NCI-H524 treated with DMSO at 0.1 percent for 48 hours (cell line): ENCODE measurements around the gene C11orf16.
"Not testable (repeated sequence)": the region's sequence is repeated elsewhere in the genome, so short reads cannot be mapped to it uniquely, and the experiment has no call there.

ENCODE experiments used
- DNase-seq: peaks from one replicate; lab custom pipeline; 2025; lab: John Stamatoyannopoulos, UW

Gene C11orf16

DNA sequence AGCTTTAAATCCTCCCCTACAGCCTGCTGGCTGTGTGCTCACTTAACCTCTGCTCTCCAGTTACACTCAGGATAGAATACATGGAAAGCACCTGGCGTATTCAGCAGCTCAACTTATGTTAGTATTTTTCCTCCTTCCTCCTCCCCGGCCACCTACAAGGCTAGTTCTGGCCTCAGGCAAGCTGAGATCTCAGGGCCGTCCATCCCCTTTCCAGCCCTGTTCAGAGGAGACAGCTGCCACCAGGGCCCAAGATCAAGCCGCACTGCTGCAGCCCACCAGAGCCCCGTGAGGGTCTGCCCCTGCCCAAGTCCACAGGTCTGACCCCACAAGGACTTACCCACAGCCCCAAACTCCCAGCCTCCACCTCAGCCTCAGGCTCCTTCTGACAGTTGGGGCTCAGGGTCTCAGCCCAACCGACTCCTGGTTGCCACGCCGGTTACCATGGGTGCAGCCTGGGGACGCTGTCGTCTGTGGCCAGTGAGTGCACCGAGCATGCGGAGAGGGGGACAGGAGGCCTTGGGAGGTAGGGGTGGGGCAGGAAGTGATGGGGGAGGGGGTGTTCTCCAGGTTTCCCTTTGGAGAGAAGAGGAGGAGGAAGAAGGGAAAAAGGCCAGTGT, at the start of gene C11orf16:
Gene C11orf16, minus strand, starts transcription at position 384 of the 617 bp plus-strand sequence. CDS start 639 bp downstream, outside the sequence.
- no peak for DNase-seq

DNA sequence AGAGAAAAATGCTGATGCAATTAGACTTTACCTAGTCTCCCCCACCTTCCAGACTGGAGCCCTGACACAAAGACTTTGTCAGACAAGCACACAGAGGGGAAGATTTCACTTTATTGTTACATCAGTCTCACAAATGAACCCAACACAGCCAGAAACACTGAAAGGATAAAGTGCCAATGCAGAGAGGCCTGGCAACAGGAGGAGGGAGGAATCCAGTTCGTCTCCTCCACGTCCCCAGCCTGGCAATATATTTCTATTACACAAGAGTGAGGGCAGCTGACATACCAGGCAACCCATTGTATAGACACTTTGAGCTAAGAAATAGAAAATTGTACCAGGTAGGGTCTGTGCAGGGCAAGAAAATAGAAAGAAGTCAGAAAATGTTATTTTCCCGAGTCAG, 47.7 kb upstream of the C11orf16 start:
- no peak for DNase-seq

DNA sequence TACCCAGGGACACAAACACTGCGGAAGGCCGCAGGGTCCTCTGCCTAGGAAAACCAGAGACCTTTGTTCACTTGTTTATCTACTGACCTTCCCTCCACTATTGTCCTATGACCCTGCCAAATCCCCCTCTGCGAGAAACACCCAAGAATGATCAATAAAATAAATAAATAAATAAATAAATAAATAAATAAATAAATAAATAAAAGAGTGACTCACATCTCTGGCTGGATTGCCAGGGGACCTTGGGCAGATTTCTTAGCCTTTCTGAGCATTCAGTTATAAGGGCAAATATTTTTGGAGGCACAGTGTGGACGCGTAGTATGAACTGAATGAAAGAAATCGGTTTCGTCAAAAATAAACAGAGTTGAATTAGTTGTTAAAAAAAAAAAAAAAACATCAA, 46.6 kb upstream of the C11orf16 start:
- DNase-seq, result not testable (repeated sequence)

GRCh38 chr11:8973121-8973520, 40.4 kb upstream of the C11orf16 start:
- DNase-seq, result no peak

DNA sequence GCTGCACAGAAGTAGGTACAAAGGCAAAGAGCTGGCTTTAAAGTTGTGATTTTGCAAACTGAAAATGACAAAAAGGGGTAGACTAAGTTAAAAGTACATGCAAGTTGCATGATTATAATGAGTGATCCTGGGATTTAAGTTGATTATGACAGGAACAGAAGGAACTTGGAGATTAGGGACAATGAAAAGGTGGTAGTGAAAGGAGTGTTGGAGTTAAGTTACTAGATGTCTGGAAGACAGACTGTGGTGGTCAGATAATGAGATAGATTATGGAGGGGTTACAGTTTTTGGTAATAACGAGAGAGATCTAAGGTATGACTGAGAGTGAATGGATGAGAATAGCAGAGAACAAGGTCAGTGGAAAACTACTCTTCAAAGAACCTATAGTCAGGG, 39.2 kb upstream of the C11orf16 start:
- DNase-seq, result no peak

DNA sequence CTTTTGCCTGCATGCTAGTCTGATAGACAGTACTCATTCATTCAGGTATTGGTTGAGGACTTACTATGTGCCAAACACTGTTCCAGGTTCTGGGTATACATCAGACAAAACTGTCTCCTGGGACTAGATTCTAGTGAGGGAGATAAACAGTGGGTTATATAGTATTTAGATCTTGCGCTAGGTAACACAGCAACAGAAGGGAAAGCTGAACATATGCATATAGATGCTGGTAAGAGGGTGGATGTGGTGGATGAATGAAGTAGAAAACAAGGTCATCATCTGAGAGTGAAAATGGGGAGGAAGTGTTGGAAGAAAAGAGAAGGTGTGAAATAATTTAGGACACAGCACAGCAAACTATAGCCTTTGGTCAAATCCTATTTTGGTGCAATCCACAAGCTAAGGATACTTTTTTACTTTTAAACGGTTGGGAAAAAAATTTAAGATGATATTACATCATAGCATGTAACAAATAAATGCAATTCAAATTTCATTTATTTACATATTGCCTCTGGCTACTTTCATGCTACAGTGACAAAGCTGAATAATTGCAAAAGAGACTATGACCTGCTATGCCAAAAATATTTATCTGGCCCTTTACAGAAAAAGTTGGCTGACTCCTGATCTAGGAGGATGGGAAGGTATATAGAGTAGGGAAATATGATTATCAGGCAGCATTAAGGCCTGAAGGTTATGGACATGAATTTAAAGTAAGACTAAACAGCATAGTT, 38.6 kb upstream of the C11orf16 start:
- no peak for DNase-seq

GRCh38 chr11:8967184-8967583, 34.4 kb upstream of the C11orf16 start:
- DNase-seq, result no peak

- no peak for DNase-seq
These were observed 31.9 kb upstream of the C11orf16 start, which contains the start of gene TMEM9B for GRCh38 chr11:8964324-8965320. Gene TMEM9B, minus strand, starts transcription at chr11:8964442. Its CDS starts 129 bp downstream, at chr11:8964313.

- DNase-seq, result no peak
These were observed 31.0 kb upstream of the C11orf16 start for GRCh38 chr11:8963569-8964323.

- no peak for DNase-seq
These were observed 30.1 kb upstream of the C11orf16 start for GRCh38 chr11:8962841-8963240.

- DNase-seq, result no peak
These were observed 28.7 kb upstream of the C11orf16 start for GRCh38 chr11:8961401-8961800.

- no peak for DNase-seq
These were observed 26.9 kb upstream of the C11orf16 start for GRCh38 chr11:8959546-8960166.

DNA sequence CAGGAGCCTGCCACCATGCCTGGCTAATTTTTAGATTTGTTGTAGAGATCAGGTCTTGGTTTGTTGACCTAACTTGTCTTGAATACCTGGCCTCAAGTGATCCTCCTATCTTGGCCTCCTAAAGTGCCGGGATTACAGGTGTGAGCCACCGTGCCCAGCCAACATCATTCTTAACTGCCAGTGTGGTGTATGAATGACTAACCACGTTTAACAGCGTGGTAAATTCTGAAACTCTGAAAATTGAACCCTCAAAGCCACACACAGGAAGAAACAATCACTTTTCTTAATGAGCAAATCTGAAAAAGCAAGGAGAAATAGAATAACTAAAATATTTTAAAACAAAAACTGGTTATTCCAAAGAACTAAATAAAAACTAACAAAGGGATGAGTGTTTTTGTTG, 24.1 kb upstream of the C11orf16 start:
- DNase-seq, result no peak

DNA sequence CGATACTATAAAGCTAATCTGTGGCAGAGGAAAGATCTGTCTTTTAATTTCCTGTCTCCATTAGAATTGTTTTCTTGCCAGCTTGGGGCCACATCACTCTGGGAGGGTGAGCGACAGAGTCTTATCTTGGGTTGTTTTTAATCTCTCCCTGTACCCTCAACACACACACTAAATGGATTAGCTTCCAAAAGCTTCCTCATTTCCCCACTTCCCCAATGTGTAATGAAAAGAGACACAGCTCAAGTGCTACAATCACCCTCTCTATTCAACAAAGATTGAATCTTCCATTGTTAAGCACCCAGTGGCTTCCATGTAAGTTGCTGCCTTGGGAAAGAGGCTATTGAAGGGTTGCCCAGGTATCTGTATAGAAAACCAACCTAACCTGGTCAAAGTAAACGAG, 16.1 kb upstream of the C11orf16 start:
- DNase-seq, result no peak

DNA sequence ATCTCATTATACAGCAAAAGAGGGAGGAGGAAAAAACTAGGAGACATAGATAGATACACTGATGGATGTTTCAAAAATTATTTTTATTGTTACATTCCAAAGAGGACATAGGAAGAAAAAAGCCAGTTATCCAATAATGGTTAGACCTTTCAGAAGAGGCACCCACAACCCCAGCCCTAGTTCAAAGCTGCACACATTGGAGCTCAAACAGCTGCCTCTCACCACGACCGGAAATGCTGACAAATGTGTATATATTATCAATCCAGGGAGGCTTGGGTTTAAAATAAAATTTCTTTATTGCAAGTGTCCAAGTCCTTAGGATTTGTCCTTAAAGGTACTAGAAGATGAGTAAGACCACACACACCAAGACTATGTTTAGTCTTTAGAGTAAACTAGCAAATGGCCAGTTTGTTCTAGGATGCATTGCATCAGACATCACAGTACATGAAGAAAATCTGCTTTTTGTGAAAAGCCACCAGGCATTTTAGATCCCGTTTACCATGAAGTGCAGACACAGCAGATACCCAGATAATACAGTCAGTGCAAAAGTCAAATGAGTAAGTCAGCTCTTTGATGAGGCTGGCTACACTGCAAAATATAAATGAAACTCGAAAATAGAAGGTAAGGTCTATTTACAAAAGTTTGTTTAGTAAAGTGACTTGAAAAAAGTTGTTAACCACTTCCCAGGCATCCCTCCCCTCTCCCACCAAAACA, 14.6 kb upstream of the C11orf16 start:
- no peak for DNase-seq

DNA sequence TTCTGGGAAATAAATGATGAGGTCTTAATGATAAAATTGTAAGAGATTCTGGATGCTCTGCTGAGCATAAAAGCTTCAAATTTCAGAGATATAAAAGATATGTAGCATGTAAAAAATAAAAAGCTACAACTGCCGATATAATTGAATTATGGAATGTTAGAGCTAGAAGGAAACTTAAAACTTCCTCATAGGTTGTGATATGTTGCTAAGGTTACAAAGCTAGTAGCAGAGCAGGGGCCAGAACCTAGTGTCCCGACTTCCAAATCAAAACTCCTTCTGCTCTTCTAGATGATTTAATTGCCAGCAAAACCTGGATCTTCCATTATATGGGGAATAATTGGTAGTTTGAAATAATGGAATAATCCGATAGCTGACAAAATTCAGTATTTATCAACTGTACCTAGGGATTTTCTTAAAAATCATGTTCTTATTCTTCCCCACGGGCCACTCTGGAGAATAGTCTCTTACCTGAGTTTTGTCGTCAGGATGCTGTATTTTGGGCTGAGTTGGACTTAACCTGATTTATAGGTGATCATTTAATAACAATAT, 9.8 kb upstream of the C11orf16 start, which contains the start of gene ASCL3:
Gene ASCL3, minus strand, starts transcription at position 499 of the 549 bp plus-strand sequence. CDS start 4,855 bp downstream, outside the sequence.
- DNase-seq, result no peak

DNA sequence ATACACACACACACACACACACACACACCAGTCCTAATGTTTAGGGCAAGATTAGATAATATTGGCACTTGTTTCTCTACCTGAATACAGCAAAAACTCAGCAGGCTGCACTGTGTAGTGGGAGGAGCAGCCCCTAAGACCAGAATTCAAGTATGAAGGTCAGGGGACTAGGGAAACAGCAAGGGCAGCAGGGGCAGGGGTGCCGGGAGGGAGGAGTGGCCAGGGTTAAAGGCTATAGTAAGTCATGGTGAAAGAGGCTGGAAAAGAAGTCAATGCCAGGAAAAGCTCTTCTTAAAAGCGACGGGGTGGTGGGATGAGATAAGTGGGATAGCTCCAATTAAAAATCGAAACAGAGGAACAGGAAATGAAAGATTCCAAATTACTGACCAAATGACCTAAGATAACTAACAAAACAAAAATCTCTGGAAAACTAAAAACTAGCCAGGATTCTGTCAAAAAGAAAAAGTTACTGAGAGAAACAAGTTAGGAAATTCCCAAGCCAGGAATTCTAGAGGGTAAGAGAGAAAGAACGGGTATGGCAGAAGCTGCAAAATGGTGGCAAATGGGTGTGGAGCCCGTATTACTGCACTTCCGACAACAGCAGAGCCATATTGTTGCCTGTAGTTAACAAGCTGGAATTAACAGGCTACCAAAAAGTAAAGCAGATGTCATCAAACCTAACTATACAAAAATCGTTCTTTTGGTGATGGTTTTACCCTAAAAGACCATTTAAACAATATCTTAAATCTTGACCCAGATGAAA, 8.8 kb upstream of the C11orf16 start:
- no peak for DNase-seq

DNA sequence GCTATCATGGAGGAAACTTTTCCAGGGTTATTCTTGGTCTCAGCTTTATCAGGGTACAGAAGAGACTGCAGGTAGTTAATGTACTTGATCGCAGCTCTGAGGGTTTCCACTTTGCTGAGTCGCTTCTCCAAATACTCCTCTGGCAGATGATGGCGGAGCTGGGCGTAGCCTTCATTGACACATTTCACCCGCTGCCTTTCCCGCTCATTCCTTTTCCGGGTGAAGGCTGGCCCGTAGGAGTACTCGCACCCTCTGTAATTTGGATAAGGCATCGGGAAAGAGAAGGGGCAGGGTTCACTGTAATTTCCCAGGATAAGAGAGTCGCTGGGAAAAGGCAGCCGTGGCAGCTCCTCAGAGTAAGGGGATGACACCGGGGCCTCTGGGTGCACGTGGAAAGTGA, 4.9 kb upstream of the C11orf16 start:
- no peak for DNase-seq

- no peak for DNase-seq
These were observed 4.4 kb upstream of the C11orf16 start for GRCh38 chr11:8937159-8937558.
